AG04449 (cell line): Measurements from ENCODE around the gene ZNRF2.

Experiments used
- CTCF ChIA-PET: fragments of 350-600 bp; formaldehyde crosslinking; extraction: SDS; loops from one replicate; lab custom pipeline; 2021; ENCODE audit warnings: antibody characterized with exemption; lab: Yijun Ruan, JAX
- POLR2A ChIA-PET: fragments of 400-600, 350-600 bp; formaldehyde crosslinking; extraction: SDS; loops from one replicate; lab custom pipeline; 2020; ENCODE audit warnings: antibody characterized with exemption, inconsistent platforms; lab: Yijun Ruan, JAX
- DNase-seq: peaks from one replicate; pipeline ENCODE4 v3.0.0-alpha.2; 2010; ENCODE audit warnings: low read depth, low spot score
- H3K4me3 ChIP-seq: 2 replicates; pipeline ENCODE4 v1.5.1; 2011; ENCODE audit warnings: low read depth, mild to moderate bottlenecking, control low read depth, low read length
- TF ChIP-seq, protein P1 (sequence below): IDR thresholded peaks from one replicate; pipeline ENCODE4 v1.5.1; 2011; ENCODE audit warnings: mild to moderate bottlenecking, moderate library complexity, low read length, control low read depth, inconsistent platforms; ENCODE audit not compliant: insufficient read depth; ENCODE audit errors: missing control alignments

ZNRF2 gene

DNA sequence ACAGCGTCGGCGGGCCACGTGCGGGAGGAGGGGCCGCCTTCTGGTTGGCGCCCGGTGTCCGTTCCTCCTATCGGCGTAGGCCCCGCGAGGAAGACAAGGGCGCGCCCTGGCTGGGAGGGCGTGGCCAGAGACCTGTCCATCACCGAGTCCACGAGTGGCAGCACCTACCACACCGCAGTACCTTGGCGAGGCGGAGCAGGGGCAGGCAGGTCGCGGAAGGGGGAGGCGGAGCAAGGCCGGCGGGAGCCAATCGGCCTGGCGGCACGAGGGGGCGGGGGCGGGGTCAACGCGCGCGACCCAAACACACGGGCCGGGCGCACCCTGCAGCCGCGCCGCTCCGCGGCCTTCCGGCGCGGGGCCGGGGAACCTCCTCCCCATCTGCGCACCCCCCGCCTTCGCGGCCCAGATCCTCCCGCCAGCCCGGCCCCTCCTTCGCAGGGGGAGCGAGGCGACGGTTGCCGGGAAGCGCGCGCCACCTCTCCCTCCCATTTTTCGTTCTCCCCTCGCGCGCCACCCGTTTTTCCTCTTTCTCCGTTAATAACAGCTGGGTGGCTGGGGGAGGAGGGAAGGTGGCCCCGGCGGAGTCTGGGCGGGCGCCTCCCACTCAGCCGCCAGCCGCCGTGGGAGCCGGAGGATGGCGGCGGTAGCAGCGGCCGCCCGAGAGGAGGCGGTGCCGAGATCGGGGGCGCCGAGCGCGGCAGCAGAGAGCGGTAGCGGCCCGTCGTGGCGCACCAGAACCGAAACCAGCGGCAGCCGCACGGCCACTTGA is at the start of gene ZNRF2:
Gene ZNRF2, plus strand, starts transcription at position 300 of the 769 bp plus-strand sequence. CDS start 761 bp downstream, outside the sequence.
- peak; percentile 76 for DNase-seq
- POLR2A ChIA-PET = no interaction called here
- peak within 1 kb of the TSS; percentile 69 for H3K4me3 ChIP-seq
- TF ChIP-seq, protein P1, sequence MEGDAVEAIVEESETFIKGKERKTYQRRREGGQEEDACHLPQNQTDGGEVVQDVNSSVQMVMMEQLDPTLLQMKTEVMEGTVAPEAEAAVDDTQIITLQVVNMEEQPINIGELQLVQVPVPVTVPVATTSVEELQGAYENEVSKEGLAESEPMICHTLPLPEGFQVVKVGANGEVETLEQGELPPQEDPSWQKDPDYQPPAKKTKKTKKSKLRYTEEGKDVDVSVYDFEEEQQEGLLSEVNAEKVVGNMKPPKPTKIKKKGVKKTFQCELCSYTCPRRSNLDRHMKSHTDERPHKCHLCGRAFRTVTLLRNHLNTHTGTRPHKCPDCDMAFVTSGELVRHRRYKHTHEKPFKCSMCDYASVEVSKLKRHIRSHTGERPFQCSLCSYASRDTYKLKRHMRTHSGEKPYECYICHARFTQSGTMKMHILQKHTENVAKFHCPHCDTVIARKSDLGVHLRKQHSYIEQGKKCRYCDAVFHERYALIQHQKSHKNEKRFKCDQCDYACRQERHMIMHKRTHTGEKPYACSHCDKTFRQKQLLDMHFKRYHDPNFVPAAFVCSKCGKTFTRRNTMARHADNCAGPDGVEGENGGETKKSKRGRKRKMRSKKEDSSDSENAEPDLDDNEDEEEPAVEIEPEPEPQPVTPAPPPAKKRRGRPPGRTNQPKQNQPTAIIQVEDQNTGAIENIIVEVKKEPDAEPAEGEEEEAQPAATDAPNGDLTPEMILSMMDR = peak; percentile 55
- CTCF ChIA-PET = interaction anchor here (0.7 to 2.0 kb wide), 2 partner anchors 10 to 129 kb away, joined by 3 to 5 read pairs; no protein-coding TSS in a partner anchor

DNA sequence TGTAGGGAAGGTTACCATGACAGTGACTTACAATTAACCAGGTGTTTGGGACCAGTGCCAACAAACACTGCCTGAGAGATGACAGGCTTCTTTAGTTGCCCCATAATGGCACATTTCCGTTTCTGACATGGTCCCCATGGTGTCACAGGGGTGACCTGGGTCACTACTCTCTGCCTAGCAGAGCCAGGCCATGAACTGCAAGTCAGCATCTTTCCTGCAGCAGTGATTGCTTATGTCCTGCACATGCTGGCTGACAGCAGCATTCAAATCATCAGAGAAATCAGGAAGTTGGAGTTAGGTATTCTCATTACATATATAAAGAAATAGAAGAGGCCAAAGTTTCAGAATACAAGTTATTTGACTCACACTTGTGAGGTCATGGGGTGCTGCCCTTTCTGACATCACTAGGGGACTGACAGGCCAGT is 47.1 kb upstream of the ZNRF2 start:
- CTCF ChIA-PET = no interaction called here
- H3K4me3 ChIP-seq = no peak overlapping the region
- TF ChIP-seq, protein P1 = no peak
- no peak for DNase-seq
- POLR2A ChIA-PET = no interaction called here

DNA sequence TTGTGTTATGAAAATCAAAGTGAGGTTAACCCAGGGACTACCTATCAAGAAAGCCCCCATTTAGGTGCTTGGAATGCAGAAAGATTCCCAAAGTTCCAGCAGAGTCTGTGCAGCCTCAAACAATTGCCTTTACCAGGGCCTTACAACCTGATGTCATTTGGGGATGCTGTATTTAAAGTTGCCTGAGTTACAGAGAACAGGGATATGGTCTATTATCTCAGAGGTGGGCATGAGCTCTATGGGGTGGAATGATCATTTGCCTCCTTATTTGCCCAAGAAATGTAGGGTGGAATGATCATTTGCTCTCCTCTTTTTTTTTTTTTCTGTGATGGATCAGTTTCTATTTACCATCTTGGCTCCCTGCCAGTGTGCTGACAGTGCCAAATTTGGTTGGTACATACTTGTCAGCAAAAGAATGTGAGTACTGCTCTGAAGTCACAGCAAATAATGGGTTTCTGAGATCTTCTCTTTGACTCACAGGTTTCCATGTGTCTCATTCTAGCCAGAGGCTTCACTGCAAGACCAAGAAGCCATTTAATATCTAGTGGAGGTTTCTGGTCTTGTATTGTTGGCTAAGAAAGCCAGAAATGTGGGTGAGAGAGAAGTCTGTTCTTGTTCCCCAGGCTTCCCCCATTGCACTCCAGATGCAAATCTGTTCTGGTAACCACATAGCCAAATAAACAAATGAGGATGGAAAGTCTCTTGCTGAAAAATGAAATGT is 45.5 kb upstream of the ZNRF2 start:
- ChIA-PET CTCF (no interaction called here), POLR2A (no interaction called here)
- no peak for DNase-seq
- TF ChIP-seq, protein P1 = no peak
- H3K4me3 ChIP-seq = no peak overlapping the region

DNA sequence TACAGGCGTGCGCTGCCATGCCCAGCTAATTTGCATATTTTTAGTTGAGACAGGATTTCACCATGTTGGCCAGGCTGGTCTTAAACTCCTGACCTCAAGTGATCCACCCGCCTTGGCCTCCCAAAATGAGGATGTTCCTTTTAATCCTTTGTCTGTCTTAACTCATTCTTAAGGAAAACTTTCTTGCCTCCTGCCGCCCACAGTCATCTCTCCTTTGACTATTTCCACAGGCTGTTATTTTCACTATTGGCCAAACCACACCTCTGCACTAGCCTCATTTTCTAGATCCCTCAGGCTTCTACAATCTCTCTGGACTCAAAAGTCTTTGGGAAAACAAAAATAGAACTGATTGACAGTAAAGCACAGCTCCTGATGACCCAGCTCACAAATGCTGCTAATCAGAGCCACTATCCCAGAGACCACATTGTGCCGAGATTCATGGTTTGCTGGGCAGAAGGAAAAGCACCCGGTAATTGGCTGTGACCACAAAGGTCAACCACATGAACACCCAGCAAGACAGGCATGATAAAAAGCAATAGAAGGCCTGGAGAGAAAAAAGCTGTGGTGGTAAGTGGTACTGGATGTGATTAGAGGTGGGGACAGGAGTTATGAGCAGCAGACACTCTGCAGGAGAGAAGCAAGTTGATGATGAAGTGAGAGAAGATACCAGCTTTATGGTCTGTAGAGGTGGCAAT is 44.1 kb upstream of the ZNRF2 start:
- CTCF ChIA-PET = no interaction called here
- no peak for DNase-seq
- POLR2A ChIA-PET = no interaction called here
- TF ChIP-seq, protein P1 = no peak
- H3K4me3 ChIP-seq = no peak overlapping the region

DNA sequence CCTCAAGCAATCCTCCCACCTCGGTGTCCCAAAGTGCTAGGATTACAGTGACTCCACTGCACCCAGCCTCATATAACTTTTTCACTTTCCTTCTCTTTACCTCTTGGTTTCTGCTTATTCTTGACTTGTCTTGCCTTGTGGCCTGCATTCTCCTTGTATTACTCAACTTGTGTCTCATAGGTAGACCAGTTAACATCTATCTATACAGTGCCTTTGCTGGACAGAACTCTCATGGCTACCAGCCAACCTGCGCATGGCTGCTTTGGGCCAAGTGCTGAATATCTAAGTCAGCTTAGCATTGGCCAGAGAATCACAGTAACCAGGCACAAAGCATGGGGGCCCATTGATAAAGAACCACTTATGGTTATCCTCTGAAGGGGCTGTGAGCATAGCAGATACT is 42.6 kb upstream of the ZNRF2 start:
- H3K4me3 ChIP-seq = no peak overlapping the region
- TF ChIP-seq, protein P1 = no peak
- ChIA-PET CTCF (no interaction called here), POLR2A (no interaction called here)
- DNase-seq = no peak
